GM19240 (cell line): ENCODE results near the gene ONECUT1.

Experiments
- DNase-seq: peaks from one replicate; pipeline ENCODE4 v3.0.0; 2011; ENCODE audit warnings: low spot score; ENCODE audit not compliant: insufficient read length

ONECUT1 gene

DNA sequence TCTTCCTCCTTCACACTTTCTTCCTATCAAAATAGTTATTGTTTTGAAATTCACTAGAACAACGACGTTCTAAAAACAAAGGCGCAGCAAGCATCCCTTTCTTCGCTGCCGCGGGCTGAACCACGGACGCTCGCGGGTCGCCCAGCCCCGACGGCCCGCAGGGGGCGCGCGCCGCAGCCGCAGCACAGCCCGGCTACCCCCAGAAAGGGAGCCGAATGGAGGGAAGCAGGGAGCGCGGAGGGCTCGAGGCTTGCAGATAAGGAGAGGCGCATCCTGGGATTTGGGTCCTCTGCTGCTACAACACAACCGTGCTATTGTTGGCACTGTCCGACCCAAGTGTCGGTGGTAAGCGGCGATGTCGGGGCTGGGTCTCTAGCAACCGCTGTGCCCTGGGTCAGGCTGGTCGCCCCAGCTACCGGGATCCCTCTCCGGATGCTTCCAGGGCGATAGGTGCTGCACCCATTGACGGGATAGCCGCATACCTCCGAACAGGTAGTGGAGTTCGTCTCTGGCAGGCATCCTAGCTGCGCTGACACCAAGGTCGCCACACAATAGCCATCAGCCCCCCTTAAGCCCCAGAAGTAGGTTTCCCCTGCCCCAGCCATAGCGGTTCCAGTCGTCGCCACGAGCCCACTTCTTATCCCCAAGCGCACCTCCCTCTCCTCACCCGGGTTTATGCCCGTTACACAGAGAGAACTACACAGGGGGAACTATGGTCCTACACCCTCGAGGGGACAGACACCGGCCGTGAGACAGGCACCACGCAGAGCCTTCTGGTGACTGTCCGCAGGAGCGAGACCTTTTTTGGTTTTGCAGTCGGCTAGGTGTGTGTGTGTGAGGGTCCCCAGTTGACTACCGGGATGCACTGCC lies 6.0 kb downstream of the ONECUT1 start:
- no peak for DNase-seq

DNA sequence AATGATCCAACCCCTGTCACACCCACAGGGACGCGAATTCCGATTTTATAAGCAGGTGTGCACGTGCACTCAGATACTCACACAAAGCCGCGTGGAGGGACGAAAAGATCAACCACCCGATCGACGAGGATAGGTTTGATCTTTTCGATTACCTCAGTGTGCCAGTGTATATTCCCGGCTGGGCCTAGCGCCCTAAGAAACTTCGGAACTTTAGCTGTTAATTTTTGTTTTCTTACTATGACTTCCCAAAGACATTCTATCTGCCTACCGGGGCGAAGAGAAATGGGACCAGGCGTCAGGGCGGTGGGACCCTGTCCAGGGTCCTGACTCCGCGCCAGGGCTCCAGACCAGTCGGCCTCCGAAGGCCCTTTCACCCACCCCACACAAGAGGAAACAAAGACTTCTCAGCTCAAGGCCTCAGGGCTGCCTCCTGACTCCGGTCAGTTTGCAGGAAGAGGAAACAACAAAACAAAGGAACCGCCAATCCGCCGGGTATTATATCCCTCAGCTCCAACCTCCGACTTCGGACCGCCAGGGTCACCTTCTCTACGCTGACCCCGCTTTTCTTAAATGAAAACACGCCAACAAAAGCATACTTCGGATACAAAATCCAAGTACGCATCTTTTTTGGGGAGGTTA lies 6.8 kb downstream of the ONECUT1 start:
- no peak for DNase-seq

DNA sequence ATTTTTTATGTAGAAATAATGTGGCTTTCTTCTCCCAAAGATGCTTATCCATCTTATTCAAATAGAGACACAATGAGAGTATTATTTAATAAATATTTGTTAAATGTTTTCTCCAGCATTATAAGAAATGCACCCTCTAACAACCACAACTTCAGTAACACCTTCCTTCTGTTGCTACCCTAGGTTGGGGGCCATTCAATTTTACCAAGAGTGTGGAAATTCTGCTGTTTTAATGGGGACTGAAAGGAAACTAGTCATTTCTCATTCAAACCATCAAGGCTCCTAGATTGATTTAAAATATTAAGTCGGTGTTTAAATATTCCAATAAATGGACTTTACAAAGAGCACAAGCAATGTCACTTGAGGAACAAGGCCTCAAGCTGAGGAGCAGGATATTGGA lies 7.6 kb downstream of the ONECUT1 start:
- no peak for DNase-seq

DNA sequence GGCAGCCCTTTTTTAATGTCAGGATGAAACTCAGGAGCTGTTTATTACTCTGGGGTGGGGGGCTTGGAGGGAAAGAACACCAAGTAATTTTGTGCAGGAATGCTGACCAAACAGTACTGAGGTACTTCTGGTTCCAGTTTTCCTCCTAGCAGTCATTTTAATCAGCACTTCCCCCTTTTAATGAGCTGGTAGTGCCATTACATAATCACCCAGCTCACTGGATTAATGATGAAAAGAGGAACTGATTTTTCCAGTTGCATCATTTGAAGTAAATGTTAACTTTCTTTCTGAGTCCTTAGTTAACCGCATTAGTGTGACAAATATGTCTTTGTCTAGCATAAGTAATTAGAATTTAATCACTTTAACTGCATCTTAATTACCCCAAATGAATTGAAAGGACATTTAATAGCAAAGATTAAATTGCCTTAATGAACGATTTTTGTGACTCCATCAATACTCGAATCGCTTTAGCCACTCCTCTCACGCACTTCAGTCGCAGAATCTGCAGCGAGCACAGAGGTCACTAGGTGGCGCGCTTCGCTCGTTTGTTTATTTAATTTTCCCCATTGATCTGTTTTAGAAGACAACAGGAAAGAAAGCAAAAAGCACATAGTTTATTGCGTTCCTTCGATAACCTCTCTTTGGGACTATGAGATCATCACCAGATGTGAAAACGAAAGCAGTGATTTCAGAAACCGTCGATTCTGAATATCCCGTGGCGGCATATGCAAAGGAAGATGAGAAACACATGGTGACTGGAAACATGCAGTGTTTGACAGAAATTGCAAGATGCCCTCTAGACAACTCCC lies 9.8 kb downstream of the ONECUT1 start:
- DNase-seq: no peak

DNA sequence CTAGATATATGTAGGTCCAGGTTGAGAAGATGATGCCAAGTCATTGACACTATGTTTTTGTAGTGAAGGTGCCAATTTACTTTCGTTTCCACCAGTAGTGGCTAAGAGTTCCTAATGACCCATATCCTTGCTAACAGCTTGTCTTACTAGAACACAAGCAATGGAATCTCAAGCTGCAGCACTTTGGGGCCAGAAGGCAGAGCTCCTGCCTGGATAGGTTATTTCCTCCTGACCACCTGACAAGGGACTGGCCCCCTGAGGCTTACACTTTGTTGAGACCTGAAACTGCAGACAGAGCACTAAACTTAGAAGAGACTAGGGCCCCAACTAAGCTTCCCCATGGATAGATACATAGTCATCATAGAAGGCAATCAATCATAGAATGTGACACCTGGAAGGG lies 11.7 kb downstream of the ONECUT1 start:
- no peak for DNase-seq

DNA sequence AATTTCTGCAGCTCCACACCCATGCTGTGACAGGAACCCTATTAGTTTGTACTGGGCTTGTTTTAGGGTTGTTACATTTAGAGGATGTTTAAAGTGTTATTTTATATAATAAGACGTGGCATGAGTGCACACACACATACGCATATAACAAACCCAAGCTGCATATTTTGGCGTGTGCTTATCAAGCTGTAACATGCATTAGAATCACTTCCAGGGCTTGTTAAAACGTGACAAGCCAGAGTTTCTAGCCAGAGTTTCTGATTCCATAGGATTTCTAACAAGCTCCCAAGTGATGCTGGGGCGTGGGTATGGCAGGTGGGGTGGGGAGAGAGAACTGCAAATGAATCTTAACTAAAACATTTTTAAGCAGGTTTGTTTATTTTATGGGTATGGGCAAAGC lies 17.4 kb downstream of the ONECUT1 start:
- no peak for DNase-seq

DNA sequence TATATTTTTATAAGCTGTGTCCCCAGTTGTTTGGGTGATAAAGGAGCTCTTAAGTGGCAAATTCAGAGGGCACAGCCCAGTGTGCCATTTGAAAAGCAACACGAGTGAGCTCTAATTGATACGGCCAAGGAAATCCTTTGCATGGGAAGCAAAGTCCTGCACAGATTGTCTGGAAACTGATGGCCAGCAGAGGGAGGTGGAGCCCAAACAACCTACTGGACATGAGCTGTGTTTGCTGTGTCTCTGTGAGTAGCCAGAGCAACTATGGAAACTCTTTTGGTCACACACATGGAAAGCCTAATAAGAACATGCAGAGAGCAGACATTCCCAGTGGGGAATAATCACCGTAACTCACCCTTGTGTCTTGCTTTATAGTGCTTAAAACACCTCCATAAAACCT lies 24.4 kb downstream of the ONECUT1 start:
- DNase-seq: no peak

DNA sequence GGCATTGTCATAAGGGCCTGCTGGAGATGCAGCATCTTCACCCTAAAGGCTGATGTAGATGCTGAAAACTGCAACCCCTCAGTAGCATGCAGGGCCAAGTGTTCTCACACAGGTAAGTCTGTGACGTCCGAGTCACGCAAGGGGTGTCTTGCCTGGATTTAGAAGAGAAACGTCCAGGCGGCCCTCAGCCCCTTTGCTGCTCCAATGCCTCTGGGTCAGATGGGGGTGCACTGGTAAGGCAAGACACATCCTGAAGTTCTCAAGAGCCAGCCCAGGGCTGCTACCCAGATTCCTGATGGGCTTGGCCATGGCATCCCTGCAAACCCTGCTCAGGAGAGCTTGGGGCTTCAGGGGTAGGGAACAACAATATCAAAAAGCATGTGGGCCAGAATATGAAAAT lies 25.4 kb downstream of the ONECUT1 start:
- no peak for DNase-seq

DNA sequence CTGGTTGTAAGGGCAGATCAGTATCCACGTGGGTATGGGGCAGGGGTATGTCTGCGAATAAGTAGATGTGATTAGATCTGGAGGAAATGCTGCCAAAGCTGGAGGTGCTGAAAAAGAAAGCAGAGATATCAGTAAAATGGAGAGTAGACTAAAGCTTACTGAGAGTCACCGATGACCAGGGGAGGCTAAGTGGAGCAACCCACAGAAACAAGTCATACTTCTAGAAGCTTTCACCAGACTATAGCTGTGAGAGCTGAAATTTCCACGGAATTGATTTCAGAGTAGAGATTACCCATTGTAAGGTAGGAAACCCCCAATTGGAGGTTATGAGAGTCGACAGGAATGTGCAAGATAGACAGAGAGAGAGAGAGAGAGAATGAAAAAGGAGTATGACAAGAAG lies 27.5 kb downstream of the ONECUT1 start:
- no peak for DNase-seq

DNA sequence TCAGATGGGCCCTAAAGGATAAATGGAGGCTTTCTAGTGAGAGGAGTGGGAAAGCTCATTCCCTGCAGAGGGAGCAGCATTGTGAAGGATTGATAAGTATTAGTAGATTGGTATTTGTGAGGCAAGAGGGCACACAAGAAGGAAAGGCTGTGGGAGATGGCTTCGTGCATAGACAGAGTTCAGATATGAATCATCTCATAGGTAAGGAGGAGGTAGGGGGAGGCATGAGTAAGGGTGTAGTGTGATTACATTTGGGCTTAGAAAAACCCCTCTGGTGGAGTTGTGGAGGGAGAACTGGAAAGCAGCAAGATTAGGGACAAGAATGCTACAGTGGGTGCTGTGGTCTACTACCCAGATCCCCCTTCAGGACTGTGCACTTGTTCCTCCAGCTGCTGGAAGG lies 29.6 kb downstream of the ONECUT1 start:
- DNase-seq: no peak

DNA sequence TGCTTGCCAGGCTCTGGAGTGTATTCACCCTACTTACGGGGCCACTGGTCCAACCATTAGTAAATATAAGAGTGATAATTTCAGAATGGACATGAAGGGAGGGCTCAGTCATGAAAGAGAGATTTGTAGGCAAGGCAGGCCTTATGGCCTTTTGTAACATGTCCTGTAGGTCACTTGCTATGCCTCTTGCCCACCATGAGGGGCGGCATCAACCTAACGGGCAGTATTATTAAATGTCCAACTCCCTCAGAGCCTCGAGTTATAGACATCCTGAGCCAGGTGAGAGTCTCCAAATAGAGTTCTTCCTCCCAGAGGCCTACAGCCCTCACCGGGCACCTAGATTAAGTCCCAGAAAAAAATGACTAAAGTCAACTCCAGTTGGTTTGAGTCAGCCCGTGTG lies 30.2 kb downstream of the ONECUT1 start:
- DNase-seq: no peak

DNA sequence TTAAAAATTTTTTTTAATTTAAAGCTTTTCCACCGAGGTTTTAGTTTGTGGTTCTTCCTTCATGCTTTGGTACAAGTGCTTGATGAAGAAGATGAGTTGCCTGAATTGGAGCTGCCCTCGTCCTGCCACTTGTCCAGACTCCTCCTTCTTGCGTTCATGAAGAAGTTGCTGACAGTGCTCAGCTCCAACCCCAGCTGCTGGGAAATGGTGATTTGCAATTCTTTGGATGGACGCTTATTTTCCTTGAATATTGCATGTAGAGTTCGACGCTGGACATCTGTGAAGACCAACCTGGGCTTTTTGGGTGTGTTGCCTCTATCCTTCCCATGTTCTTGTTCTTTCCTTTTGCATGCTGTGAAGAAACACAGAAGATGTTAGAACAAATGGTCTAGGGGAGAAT lies 32.6 kb downstream of the ONECUT1 start:
- DNase-seq: no peak

DNA sequence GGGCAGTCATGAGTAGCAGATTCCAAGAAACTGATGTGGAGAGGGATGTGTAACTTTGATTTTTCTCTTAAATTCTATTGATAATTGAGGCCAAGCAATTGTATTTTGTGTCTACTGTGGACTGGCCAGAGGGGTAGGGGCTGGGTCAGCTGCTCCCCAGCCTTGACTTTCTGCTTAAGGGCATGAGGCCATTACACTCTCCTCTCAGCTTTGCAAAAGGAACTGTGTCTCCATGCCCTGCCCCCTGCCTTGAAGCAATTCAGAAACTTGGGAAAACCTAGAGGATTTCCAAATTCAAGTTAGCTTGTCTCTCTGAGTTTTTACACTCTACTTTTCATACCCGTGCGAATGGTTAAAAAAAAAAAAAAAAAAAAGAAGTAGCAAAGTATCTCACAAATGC lies 38.6 kb downstream of the ONECUT1 start:
- DNase-seq: no peak

DNA sequence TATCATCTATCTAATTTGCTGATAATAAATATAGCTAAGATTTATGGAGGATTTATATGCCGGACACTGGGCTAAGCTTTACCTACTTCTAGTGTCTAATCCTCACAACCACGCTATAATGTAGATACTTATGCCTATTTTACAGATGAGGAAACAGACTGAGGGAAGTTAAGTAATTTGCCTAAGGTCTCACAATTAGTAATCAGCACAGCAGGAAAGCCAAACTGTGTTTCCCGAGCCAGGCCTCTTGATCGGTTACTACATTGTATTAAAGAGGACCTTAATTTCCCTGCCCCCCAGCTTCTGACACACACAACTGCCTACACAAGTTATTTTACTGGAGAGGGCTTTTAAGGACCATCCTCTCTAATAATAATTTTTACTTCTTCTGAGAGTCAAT lies 40.9 kb downstream of the ONECUT1 start:
- DNase-seq: no peak

DNA sequence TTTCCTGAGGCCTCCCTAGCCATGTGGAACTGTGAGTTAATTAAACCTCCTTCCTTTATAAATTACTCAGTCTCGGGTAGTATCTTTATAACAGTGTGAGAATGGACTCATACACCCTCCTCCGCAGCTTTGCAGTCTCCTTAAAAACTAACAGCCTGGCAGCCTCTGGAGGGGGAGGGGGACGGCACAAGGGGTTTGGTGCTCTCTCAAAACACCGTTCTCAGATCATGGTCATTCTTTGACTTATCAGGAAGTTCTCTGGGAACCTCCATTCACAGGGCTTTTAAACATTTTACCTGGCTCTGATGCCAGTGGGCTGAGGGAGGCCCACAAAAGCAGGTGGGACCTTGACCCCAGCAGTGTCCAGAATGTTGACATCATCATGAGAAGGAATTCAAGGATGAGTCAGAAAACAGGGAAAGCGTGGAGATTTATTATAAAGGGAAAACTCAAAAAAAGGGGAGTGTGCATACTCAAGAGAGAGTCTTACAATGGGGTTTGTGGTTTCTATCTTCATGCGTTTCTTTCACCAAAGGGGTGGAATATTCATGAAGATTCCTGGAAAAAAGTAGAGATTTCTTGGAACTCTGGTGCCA lies 43.9 kb downstream of the ONECUT1 start:
- DNase-seq: no peak

DNA sequence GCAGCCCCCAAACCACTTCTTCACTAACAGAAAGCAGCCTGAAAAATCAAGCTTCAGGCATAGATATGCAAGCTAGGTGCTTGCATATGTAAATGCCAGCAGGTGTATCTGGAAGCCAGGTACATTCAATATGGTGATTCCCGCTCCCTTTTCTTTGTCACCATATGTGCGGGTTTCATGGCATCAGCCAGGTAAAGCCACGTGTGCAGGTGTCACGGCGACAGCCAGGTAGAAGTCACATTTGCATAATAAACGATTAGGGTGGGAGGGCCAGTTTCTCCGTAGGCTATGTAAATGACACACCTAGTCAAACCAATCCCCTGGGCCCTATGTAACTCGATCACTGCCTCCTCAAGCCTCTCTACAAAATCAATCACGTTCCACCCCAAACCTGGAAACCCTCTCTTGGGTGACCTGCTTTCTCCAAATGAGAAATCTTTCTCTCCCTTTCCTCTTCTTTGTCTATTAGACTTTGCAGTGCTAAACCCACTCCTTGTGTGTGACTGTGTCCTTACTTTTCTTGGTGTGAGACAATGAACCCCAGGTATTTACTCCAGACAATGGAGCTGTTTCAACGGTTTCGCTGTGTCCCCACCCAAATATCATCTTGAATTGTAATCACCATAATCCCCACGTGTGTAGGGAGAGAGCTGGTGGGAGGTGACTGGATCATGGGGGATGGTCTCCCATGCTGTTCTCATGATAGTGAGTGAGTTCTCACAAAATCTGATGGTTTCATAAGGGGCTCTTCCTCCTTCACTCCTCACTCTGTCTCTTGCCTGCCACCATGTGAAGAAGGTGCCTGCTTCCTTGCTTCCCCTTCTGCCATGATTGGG lies 44.6 kb downstream of the ONECUT1 start:
- no peak for DNase-seq

DNA sequence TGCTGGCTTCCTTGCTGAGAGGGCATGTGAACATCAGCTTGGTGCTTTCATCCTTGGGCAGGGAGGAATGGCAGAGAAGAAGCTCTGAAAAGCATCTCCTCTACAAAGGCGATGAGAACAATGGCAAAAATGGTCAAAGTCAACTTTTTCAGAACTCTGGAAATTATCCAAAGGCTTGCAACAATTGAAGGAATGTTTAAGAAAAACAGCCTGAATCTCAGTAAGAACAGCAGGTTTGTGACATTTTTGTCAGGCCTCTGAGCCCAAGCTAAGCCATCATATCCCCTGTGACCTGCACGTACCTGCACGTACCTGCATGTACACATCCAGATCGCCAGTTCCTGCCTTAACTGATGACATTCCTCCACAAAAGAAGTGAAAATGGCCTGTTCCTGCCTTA lies 51.8 kb downstream of the ONECUT1 start:
- no peak for DNase-seq

DNA sequence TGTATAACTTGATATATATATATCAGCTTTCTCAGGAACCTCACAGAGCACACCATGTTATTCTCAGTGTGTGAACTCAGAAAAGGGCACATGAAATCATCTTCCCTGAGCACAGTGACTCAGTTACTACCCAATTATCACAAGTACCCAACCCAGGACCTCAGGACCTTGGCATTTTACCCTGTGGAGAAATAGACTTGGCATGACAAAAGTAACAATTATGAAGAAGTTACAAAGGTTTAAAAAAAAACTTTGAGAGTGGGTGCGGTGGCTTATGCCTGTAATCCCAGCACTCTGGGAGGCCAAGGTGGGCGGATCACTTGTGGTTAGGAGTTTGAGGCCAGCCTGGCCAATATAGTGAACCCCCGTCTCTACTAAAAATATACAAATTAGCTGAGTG lies 52.4 kb downstream of the ONECUT1 start:
- no peak for DNase-seq

DNA sequence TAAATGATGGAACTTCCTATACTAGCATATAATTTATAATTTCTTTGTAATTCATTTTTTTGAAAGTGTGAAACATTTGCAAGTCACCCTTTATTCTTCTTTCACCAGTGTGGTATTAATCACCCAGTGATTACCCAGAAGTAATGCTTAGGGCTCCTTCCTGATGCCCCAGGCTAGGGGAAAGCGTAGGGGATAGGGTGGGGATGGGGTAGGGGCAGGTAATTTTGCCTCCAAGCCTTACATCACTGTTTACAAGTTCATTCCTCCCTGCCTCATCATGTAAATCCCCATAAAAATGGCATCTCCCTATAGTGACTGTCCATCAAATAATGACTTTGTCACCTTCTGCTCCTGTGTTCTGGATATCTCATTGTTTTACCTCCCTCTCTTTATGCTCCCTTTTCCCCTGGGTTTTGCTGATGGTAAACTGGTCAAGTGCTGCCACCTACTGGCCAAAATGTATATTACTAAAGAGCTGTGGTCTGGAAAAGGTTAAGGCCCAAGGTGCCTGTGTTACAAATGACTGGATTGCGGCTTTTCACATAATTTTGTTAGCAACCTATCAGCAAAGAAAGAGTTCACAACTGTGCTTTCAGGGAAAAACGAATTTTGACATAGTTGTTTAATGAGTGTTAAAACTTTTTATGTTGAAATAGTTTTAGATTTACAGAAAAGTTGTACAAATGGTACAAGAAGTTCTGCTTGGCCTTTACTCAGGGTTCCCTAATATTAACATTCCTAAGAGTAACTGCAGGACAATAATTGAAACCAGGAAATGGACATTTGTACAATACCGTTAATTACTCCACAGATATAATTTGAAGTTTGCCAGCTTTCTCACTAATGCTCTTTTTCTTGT lies 54.7 kb downstream of the ONECUT1 start:
- peak; percentile 63 for DNase-seq

DNA sequence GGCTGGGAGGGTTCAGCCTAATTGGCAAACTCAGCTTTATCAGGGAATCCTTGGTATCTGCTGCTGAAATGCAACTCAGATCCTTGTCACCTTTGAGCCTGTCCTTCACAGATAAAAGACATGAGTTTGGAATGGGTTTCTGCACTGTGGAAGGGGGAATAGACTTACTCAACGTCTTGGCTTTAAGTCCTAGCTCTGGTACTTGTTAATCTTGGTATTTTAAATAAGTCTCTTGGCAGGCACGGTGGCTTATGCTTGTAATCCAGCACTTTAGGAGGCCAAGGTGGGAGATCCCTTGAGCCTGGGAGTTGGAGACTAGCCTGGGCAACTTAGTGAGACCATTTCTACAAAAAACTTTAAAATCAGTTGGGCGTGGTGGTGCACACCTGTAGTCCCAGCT lies 55.8 kb downstream of the ONECUT1 start:
- no peak for DNase-seq
